RWPE2 (cell line): ENCODE measurements around the gene CRIP1.

Experiments used
- ATAC-seq: fragments of 200-7000 bp; cut with Tn5 transposase; 3 replicates; pipeline ENCODE4 v1.9.1; 2021; ENCODE audit warnings: low read depth
- DNase-seq: peaks from one replicate; pipeline ENCODE4 v3.0.0-alpha.2; 2020; ENCODE audit warnings: low spot score
- H3K27ac ChIP-seq: fragments of 450-650 bp; 2 replicates; pipeline ENCODE4 v1.5.1; 2017; ENCODE audit warnings: mild to moderate bottlenecking; ENCODE audit not compliant: poor library complexity, severe bottlenecking
- H3K27me3 ChIP-seq: fragments of 250-450 bp; sonication (Bioruptor Pico); 2 replicates; pipeline ENCODE4 v1.5.1; 2021; ENCODE audit warnings: mild to moderate bottlenecking, moderate library complexity; ENCODE audit not compliant: insufficient read depth, poor library complexity, severe bottlenecking
- H3K36me3 ChIP-seq: fragments of 250-450 bp; sonication (Bioruptor Pico); 2 replicates; pipeline ENCODE4 v1.5.1; 2020; ENCODE audit warnings: low read depth, mild to moderate bottlenecking, moderate library complexity
- H3K4me1 ChIP-seq: fragments of 250-450 bp; sonication (Bioruptor Pico); 2 replicates; pipeline ENCODE4 v1.5.1; 2021; ENCODE audit warnings: mild to moderate bottlenecking, moderate library complexity; ENCODE audit not compliant: insufficient read depth, poor library complexity, severe bottlenecking
- H3K4me3 ChIP-seq: fragments of 250-450 bp; sonication (Bioruptor Pico); 2 replicates; pipeline ENCODE4 v1.5.1; 2021; ENCODE audit warnings: mild to moderate bottlenecking, moderate library complexity; ENCODE audit not compliant: severe bottlenecking
- H3K9me3 ChIP-seq: fragments of 250-450 bp; sonication (Bioruptor Pico); 2 replicates; pipeline ENCODE4 v1.5.1; 2021; ENCODE audit warnings: mild to moderate bottlenecking, moderate library complexity; ENCODE audit not compliant: severe bottlenecking
- TF ChIP-seq, protein P1 (sequence below): fragments of 450-650 bp; IDR thresholded peaks from one replicate; pipeline ENCODE4 v1.5.1; 2017; ENCODE audit warnings: mild to moderate bottlenecking, moderate library complexity; ENCODE audit not compliant: poor library complexity, severe bottlenecking

The CRIP1 gene

DNA sequence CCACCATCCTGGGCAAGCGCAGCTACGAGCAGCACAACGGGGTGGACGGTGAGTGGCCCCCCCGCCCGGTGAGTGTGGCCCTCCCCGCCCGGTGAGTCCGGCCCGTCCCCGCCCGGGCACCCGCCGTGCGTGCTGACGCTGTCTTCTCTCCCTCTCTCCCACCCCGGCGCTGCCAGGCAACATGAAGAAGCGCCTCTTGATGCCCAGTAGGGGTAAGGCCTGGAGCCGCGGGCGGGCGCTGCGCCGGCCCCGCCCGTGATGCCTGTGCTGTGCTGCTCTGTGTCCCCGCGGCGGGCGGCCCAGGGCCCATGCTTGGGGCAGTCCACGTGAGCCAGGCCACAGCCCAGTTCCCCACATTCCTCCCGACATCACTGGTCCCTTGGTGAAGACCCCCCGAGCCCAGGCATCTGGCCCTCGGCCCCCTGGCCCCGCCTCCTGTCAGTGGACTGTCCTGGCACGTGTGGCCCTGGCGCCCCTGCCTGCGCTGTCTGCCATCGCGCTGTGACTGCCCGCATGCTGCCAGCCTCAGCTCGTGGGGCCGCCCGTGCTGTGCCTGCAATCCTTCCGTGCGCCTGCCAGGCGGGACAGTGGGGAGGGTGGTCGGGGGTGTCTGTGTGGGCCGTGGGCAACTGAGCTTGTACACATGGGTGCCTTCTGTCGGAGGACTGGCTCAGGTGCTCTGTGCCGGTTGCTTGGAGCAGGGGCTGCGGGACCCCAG, 20.0 kb upstream of the CRIP1 start:
- TF ChIP-seq, protein P1, sequence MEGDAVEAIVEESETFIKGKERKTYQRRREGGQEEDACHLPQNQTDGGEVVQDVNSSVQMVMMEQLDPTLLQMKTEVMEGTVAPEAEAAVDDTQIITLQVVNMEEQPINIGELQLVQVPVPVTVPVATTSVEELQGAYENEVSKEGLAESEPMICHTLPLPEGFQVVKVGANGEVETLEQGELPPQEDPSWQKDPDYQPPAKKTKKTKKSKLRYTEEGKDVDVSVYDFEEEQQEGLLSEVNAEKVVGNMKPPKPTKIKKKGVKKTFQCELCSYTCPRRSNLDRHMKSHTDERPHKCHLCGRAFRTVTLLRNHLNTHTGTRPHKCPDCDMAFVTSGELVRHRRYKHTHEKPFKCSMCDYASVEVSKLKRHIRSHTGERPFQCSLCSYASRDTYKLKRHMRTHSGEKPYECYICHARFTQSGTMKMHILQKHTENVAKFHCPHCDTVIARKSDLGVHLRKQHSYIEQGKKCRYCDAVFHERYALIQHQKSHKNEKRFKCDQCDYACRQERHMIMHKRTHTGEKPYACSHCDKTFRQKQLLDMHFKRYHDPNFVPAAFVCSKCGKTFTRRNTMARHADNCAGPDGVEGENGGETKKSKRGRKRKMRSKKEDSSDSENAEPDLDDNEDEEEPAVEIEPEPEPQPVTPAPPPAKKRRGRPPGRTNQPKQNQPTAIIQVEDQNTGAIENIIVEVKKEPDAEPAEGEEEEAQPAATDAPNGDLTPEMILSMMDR = no peak
- Histone ChIP-seq H3K9me3 (no peaks in the 10 kb centered on the region), H3K4me1 (peaks cover 6% of the 10 kb centered on the region), H3K36me3 (peaks cover 66% of the 10 kb centered on the region), H3K27ac (no peak overlapping the region), H3K4me3 (no peak overlapping the region), H3K27me3 (no peaks in the 10 kb centered on the region)
- ATAC-seq = no peak
- DNase-seq = no peak

DNA sequence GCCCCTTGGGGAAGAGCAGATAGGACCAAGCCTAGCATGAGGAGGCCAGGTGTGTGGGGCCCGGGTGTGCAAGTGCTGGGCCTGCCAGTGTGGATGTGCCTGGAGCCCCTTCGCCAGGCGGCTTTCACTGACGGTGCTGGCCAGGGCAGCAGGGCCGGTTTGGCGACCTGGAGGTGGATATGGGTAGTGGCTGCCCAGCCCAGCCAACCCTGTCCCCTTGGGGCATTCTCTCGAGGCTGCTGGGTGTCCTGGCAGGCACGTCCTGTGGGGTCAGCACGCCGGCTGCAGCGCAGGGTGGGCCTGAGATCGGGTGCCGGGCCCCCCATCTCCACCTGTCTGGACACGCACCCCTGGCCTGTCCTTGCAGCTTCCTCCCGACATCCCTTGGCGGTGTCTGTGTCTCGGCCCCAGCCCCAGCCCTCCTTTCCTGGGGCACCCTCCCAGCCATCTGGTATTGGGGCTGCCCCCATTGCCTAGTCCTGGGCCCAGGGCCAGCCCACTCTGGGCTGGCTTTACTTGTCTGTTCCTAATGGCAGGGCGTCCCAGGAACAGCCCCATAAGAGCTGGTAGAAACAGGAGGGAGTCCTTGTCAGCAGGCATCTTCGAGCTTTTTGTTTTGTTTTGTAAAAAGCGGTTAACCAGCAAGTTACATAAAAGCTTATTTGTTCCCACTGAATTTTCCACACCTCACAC, 19.3 kb upstream of the CRIP1 start:
- no peak for DNase-seq
- TF ChIP-seq, protein P1 = no peak
- no peaks in the 10 kb centered on the region for H3K27me3 ChIP-seq
- H3K36me3 ChIP-seq = peaks cover 63% of the 10 kb centered on the region
- peaks cover 6% of the 10 kb centered on the region for H3K4me1 ChIP-seq
- H3K4me3 ChIP-seq = no peak overlapping the region
- no peak for ATAC-seq
- no peaks in the 10 kb centered on the region for H3K9me3 ChIP-seq
- H3K27ac ChIP-seq = no peak overlapping the region

DNA sequence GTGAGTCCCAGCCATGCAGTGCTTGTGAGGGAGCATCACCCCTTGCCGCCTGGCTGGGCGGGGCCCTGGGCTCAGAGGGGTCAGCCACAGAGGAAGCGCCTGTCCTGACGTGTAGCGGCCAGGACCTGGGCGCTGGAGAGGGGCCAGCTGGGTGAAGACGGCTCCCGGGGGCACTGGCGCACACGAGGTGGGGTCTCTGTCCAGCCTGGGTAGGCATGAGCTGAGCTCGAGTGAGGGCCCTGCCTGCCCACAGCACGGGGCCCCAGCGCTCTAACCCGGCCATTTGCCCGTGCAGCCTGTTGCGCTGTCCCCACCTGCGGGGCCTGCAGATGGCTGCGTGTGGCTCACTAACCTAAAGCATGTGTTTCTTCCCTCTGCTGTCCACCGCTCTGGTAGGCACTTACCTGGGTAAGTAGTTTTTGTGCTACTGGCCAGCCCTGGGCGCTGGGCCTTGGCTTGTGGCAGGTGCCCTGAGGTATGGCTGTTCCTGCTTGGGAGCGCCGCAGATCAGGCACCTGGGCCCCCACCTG, 18.7 kb upstream of the CRIP1 start:
- H3K4me3 ChIP-seq = no peak overlapping the region
- no peak for ATAC-seq
- DNase-seq = no peak
- H3K27ac ChIP-seq = no peak overlapping the region
- peaks cover 59% of the 10 kb centered on the region for H3K36me3 ChIP-seq
- TF ChIP-seq, protein P1 = no peak
- no peaks in the 10 kb centered on the region for H3K27me3 ChIP-seq
- no peaks in the 10 kb centered on the region for H3K9me3 ChIP-seq
- H3K4me1 ChIP-seq = peaks cover 6% of the 10 kb centered on the region

DNA sequence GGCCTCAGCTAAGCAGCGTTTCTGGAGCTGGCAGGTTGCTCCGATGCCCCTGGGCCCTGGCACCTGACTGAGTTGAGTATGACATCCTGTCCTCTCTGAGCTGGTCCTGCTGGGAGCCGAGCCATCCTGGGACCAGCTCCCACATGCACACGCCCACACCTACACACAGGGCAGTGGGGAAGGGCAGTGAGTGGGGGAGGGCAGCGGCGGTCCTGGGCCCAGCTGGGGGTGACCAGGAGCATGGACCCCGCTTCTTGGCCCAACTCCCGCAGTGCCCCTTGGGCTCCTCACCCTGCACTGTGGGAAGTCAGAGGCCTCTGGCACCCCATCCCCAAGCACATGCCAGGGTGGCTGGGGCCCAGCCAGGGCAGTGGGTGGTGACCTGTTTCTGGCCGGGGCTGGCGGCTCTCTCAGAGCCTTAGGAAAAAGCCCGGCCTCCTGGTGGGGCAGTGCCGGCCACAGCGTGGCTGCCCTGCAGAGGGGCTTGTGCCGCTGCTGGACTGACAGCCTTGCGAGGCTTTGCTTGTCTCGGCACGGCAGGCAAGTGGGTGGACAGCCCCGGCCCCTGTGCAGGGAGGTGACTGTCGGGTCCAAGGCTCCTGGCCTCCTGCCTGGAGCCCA, 18.0 kb upstream of the CRIP1 start:
- H3K9me3 ChIP-seq = no peaks in the 10 kb centered on the region
- H3K36me3 ChIP-seq = peaks cover 51% of the 10 kb centered on the region
- no peaks in the 10 kb centered on the region for H3K27me3 ChIP-seq
- no peak overlapping the region for H3K27ac ChIP-seq
- H3K4me3 ChIP-seq = no peak overlapping the region
- ATAC-seq (no peak), DNase-seq (no peak)
- TF ChIP-seq, protein P1 = no peak
- peaks cover 11% of the 10 kb centered on the region for H3K4me1 ChIP-seq
